H1 (cell line): ENCODE data around the gene CC2D1A. TPM values are rescaled to one million over a fixed set of nuclear protein-coding genes. Genes with fewer than 3 reads are reported as not detected.

Source experiments
- BACH1 ChIP-seq: IDR thresholded peaks from 2 replicates; pipeline ENCODE4 v1.6.1; 2012; ENCODE audit warnings: low read length, improper control_type of control experiment
- EP300 ChIP-seq, 2 experiments: IDR thresholded peaks; 1 replicate in 1 of 2; 2 replicates in 1 of 2; pipeline ENCODE4 v1.6.1; 2011 to 2012; ENCODE audit warnings: low read depth in 2 of 2, low read length in 2 of 2, mild to moderate bottlenecking in 2 of 2, borderline replicate concordance in 1 of 2, inconsistent platforms in 1 of 2, moderate library complexity in 1 of 2
- EZH2 ChIP-seq: fragments of 200-600 bp; sonication (generic); IDR thresholded peaks from 2 replicates; pipeline ENCODE4 v1.7.1; 2012; ENCODE audit warnings: low read depth, mild to moderate bottlenecking, moderate library complexity, low read length, inconsistent platforms; ENCODE audit not compliant: severe bottlenecking
- FOSL1 ChIP-seq: IDR thresholded peaks from 2 replicates; pipeline ENCODE4 v1.6.1; 2011; ENCODE audit warnings: mild to moderate bottlenecking, low read depth, low read length, moderate library complexity; ENCODE audit not compliant: insufficient read depth
- GTF2F1 ChIP-seq: IDR thresholded peaks from 2 replicates; pipeline ENCODE4 v1.6.1; 2012; ENCODE audit warnings: low read depth, low read length, improper control_type of control experiment, borderline replicate concordance
- HDAC2 ChIP-seq, 2 experiments: fragments of 300-600 bp in 1 of 2; sonication (generic) in 1 of 2; IDR thresholded peaks; 2 replicates each; pipeline ENCODE4 v1.6.1; 2011 to 2012; ENCODE audit warnings: low read depth in 2 of 2, low read length in 2 of 2, mild to moderate bottlenecking in 2 of 2, moderate library complexity in 2 of 2, borderline replicate concordance in 1 of 2, inconsistent platforms in 1 of 2
- KDM4A ChIP-seq: IDR thresholded peaks from one replicate; pipeline ENCODE4 v1.7.1; 2012; ENCODE audit warnings: low read depth, mild to moderate bottlenecking, moderate library complexity, low read length, inconsistent platforms; ENCODE audit not compliant: severe bottlenecking
- NANOG ChIP-seq: IDR thresholded peaks from 2 replicates; pipeline ENCODE4 v1.6.1; 2011; ENCODE audit warnings: low read length, low read depth, mild to moderate bottlenecking, inconsistent platforms; ENCODE audit not compliant: insufficient read depth, poor library complexity, severe bottlenecking
- RBBP5 ChIP-seq: IDR thresholded peaks from 2 replicates; pipeline ENCODE4 v1.7.1; 2012; ENCODE audit warnings: low read depth, mild to moderate bottlenecking, inconsistent platforms, low read length, moderate library complexity, borderline replicate concordance
- SIRT6 ChIP-seq: IDR thresholded peaks from one replicate; pipeline ENCODE4 v1.7.1; 2012; ENCODE audit warnings: low read length, inconsistent platforms
- SP1 ChIP-seq: IDR thresholded peaks from 2 replicates; pipeline ENCODE4 v1.6.1; 2011; ENCODE audit warnings: low read depth, low read length
- SP2 ChIP-seq: IDR thresholded peaks from 2 replicates; pipeline ENCODE4 v1.6.1; 2012; ENCODE audit warnings: mild to moderate bottlenecking, low read length, inconsistent platforms
- SUZ12 ChIP-seq: fragments of 200-600 bp; sonication (generic); IDR thresholded peaks from 2 replicates; pipeline ENCODE4 v1.6.1; 2012; ENCODE audit warnings: mild to moderate bottlenecking, inconsistent platforms, low read length, moderate library complexity, mixed read lengths
- TCF12 ChIP-seq: IDR thresholded peaks from 2 replicates; pipeline ENCODE4 v1.6.1; 2011; ENCODE audit warnings: low read depth, mild to moderate bottlenecking, low read length
- YY1 ChIP-seq: IDR thresholded peaks from 2 replicates; pipeline ENCODE4 v1.6.1; 2011; ENCODE audit warnings: low read depth, mild to moderate bottlenecking, low read length
- polyA plus RNA-seq, 7 experiments: library from polyadenylated mRNA; depleted of rRNA in 3 of 7; stranded (reverse) in 5 of 7; unstranded in 2 of 7; fragments of >200 nt in 5 of 7; fragments of 200-250 nt in 2 of 7; gene quantifications; 1 replicate in 5 of 7; 2 replicates in 1 of 7; 4 replicates in 1 of 7; pipeline versions ENCODE4 v1.2.1 to v1.2.3, GENCODE V29; 2011 to 2013; ENCODE audit warnings: missing spikeins in 2 of 7, mixed read lengths in 2 of 7
- total RNA-seq: library from RNA; stranded (reverse); fragmentation: NEBNext Ultra II Directional; extraction: Animal tissue kit (Norgen Biotek cat#: 25700); gene quantifications from 2 replicates; pipeline ENCODE4 v1.2.1, GENCODE V29; 2021
- TF ChIP-seq, protein P1 (sequence below), 3 experiments: IDR thresholded peaks; 1 replicate in 2 of 3; 2 replicates in 1 of 3; pipeline versions ENCODE4 v1.5.1 to v1.6.1; 2011; ENCODE audit warnings: low read length in 3 of 3, mild to moderate bottlenecking in 3 of 3, inconsistent platforms in 2 of 3, low read depth in 1 of 3, moderate library complexity in 1 of 3; ENCODE audit not compliant: insufficient read depth in 1 of 3; ENCODE audit errors: control extremely low read depth in 1 of 3
- TF ChIP-seq, protein P2 (sequence below): IDR thresholded peaks from 2 replicates; pipeline ENCODE4 v1.6.1; 2012; ENCODE audit warnings: inconsistent platforms
- TF ChIP-seq, protein P3 (sequence below): IDR thresholded peaks from 2 replicates; pipeline ENCODE4 v1.6.1; 2011; ENCODE audit warnings: low read depth, mild to moderate bottlenecking, low read length; ENCODE audit not compliant: insufficient read depth

The CC2D1A gene
- total and polyA plus RNA-seq, 2 of the 8 experiments (the other 6 are each of a cell fraction or from before 2014, with no cell fraction given) = 12.5 to 33.0 TPM

DNA sequence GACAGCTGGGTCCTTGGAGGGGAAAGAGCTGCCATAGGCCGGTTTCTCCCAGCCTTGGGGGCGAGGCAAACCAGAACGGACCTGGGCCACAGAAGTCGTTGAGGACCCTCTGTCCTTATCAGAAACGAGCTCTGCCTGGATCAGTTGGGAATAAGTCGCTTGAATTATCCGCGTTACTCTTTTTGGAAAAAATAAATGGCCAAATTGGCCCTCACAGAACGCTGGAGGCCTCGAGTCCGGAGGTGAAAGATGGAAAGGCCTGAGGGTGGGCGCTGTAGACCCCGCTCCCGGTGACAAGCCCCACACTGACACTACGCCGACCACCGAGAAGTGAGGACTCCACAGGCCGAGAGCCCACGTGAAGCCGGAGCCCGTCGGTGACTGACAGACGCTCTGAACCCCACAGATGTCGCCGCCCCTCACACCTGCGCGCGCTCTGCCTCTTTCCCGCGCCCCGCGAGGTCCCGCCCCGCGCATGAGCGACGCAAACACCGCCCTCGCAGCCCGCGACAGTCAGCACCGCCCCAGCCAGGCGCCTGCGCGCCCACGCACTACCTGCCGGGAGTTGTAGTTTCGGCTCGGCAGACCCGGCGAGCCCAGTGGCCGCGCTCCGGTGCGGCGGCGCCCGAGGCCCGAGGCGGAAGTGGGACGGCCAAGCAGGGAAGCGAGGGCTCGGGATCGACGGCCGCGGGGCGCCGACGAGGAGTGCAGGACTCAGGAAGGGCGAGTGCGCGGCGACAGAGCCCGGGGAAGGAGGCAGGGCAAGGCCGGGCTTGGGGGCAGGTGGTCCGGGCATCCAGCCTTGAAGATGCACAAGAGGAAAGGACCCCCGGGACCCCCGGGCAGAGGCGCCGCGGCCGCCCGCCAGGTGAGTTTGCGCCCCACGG lies at the start of gene CC2D1A, which contains the start of gene BRME1 (continued):
- TF ChIP-seq, protein P1, sequence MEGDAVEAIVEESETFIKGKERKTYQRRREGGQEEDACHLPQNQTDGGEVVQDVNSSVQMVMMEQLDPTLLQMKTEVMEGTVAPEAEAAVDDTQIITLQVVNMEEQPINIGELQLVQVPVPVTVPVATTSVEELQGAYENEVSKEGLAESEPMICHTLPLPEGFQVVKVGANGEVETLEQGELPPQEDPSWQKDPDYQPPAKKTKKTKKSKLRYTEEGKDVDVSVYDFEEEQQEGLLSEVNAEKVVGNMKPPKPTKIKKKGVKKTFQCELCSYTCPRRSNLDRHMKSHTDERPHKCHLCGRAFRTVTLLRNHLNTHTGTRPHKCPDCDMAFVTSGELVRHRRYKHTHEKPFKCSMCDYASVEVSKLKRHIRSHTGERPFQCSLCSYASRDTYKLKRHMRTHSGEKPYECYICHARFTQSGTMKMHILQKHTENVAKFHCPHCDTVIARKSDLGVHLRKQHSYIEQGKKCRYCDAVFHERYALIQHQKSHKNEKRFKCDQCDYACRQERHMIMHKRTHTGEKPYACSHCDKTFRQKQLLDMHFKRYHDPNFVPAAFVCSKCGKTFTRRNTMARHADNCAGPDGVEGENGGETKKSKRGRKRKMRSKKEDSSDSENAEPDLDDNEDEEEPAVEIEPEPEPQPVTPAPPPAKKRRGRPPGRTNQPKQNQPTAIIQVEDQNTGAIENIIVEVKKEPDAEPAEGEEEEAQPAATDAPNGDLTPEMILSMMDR (IDR thresholded peaks at IDR 0.05; ENCODE audit: control extremely low read depth in 1 of 3, insufficient read depth in 1 of 3, low read depth in 1 of 3, low read length in 3 of 3) = no peak
- TF ChIP-seq, protein P2, sequence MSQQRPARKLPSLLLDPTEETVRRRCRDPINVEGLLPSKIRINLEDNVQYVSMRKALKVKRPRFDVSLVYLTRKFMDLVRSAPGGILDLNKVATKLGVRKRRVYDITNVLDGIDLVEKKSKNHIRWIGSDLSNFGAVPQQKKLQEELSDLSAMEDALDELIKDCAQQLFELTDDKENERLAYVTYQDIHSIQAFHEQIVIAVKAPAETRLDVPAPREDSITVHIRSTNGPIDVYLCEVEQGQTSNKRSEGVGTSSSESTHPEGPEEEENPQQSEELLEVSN = peak; percentile 100
- TF ChIP-seq HDAC2 (IDR thresholded peaks at IDR 0.05; ENCODE audit: borderline replicate concordance in 1 of 2, low read depth in 2 of 2, low read length in 2 of 2) (0 out of 4 replicates have a peak, but pooled peaks of 1 of the 2 experiments have one; percentile 4), SP1 (no peak), SUZ12 (no peak), GTF2F1 (no peak), NANOG (no peak), EZH2 (no peak), TCF12 (no peak), RBBP5 (peak; percentile 89; the same call in 1 of the 2 replicates), SP2 (no peak), YY1 (no peak; the same call in 1 of the 2 replicates), SIRT6 (no peak), EP300 (IDR thresholded peaks at IDR 0.05; ENCODE audit: borderline replicate concordance in 1 of 2, low read depth in 2 of 2, low read length in 2 of 2) (no peak), FOSL1 (no peak), KDM4A (peak; percentile 71), BACH1 (peak; percentile 81)
- TF ChIP-seq, protein P3, sequence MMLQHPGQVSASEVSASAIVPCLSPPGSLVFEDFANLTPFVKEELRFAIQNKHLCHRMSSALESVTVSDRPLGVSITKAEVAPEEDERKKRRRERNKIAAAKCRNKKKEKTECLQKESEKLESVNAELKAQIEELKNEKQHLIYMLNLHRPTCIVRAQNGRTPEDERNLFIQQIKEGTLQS = 0 out of 2 replicates have a peak, but pooled peaks have one; percentile 43
